ENCODE data around the gene CSK. TPM values are rescaled to one million over a fixed set of nuclear protein-coding genes. Genes with fewer than 3 reads are reported as not detected.

CSK gene
- total RNA-seq, 4 donors from 2014 or later, result 59.7 to 176 (median 73.4) TPM

DNA sequence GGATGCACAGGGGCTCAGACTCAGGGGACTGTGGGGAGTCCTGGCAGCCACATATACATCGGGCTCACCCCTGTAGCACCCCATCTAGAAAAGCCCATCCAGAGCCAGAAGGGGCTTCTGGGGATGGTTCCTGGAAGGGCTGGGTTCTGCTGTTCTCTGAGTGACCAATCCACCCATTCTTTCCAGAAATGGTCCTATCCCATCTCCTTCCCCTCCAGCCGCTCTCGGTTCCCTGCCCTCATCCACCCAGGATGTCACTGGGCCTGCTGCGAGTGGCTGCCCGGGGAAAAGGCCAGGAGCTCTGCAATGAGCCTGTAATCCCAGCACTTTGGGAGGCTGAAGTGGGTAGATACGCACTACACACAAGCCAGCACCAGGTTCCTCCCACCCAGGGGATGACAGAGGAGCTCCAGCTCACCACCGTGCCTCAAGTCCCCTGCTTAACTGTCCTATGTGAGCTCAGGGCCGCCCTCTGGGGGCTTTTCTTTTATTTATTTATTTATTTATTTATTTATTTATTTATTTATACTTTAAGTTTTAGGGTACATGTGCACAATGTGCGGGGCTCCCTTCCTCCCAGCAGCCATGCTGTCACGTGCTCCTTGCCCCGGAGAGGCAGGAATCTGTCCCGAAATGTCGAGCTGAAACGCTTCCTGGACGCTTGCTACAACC, 13.6 kb upstream of the CSK start:
- Histone ChIP-seq H3K4me1 (peaks cover 4 to 18% (median 8%) of the 10 kb centered on the region in 4 donors), H3K4me3 (no peak overlapping the region), H3K27me3 (peaks cover 5% of the 10 kb centered on the region), H3K36me3 (no peaks in the 10 kb centered on the region), H3K27ac (no peak overlapping the region), H3K9me3 (no peaks in the 10 kb centered on the region)
- intact Hi-C loops (cut with DNase I; ENCODE audit: low total_unique reads) (loop anchor here (2.0 kb wide), 1 partner anchor 131 kb away; no protein-coding TSS in a partner anchor), in situ Hi-C loops (cut with MboI; ENCODE audit: low pct_ligation_motif_present in 1 of 4, low pct_unique_long_range_greater_than_20kb in 1 of 4, low sequenced_read_pairs in 3 of 4) (loop anchor here in 3 of 4 donors (5.0 to 25.0 kb wide), 4 partner anchors 126 to 381 kb away; no protein-coding TSS in a partner anchor)
- no peak for DNase-seq
- 21 to 39% methylated on average over 7 to 15 of the region's 15 CpGs for WGBS, 2 donors (ENCODE audit: low coverage in 1 of 2)
- TF ChIP-seq POLR2A (IDR thresholded peaks at IDR 0.05) (no peak), EP300 (IDR thresholded peaks at IDR 0.05; ENCODE audit: low read depth) (no peak), POLR2AphosphoS5 (IDR thresholded peaks at IDR 0.05) (no peak)
- TF ChIP-seq, protein P1, sequence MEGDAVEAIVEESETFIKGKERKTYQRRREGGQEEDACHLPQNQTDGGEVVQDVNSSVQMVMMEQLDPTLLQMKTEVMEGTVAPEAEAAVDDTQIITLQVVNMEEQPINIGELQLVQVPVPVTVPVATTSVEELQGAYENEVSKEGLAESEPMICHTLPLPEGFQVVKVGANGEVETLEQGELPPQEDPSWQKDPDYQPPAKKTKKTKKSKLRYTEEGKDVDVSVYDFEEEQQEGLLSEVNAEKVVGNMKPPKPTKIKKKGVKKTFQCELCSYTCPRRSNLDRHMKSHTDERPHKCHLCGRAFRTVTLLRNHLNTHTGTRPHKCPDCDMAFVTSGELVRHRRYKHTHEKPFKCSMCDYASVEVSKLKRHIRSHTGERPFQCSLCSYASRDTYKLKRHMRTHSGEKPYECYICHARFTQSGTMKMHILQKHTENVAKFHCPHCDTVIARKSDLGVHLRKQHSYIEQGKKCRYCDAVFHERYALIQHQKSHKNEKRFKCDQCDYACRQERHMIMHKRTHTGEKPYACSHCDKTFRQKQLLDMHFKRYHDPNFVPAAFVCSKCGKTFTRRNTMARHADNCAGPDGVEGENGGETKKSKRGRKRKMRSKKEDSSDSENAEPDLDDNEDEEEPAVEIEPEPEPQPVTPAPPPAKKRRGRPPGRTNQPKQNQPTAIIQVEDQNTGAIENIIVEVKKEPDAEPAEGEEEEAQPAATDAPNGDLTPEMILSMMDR (IDR thresholded peaks at IDR 0.05), result no peak

GRCh38 chr15:74768771-74769342, 13.0 kb upstream of the CSK start:
- peak; percentile 66 for DNase-seq
- WGBS, 2 donors (ENCODE audit: low coverage in 1 of 2), result 0 to 5% methylated on average over 1 to 9 of the region's 9 CpGs
- peaks cover 5% of the 10 kb centered on the region for H3K27me3 ChIP-seq
- H3K36me3 ChIP-seq, result no peaks in the 10 kb centered on the region
- intact Hi-C loops (cut with DNase I; ENCODE audit: low total_unique reads) (loop anchor here (2.0 kb wide), 1 partner anchor 132 kb away; no protein-coding TSS in a partner anchor), in situ Hi-C loops (cut with MboI; ENCODE audit: low pct_ligation_motif_present in 1 of 4, low pct_unique_long_range_greater_than_20kb in 1 of 4, low sequenced_read_pairs in 3 of 4) (loop anchor here in 3 of 4 donors (5.0 to 25.0 kb wide), 4 partner anchors 127 to 382 kb away; no protein-coding TSS in a partner anchor)
- H3K4me1 ChIP-seq, result peaks cover 9 to 24% (median 13%) of the 10 kb centered on the region in 4 donors
- TF ChIP-seq, protein P1 (IDR thresholded peaks at IDR 0.05), result peak; percentile 86 to 92 (median 88)
- no peak for TF ChIP-seq POLR2AphosphoS5 (IDR thresholded peaks at IDR 0.05)
- H3K9me3 ChIP-seq, result no peaks in the 10 kb centered on the region
- H3K27ac ChIP-seq, result no peak overlapping the region
- no peak overlapping the region for H3K4me3 ChIP-seq

DNA sequence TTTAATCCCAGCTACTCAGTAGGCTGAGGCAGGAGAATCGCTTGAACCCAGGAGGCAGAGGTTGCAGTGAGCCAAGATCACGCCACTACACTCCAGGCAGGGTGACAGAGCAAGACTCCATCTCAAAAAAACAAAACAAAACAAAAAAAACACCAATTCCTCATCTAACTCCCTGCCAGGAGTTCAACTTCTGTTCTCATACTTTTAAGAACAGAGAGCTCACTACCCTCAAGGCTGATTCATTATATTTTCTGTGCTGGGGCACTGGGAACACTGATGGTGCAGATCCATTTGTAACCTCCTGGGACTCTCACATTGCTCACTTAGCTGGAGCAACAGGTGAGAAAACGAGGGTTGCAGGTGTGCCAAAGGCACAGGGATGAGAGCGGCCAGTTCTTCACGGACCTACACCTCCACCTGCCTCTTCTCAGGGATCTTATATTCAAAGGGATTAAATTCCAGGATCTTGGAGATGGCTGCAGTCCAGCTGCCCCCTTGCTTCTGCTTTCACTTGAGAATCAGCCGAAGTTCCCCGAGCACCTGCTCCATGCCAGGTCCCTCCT, 12.3 kb upstream of the CSK start:
- in situ Hi-C loops (cut with MboI; ENCODE audit: low pct_ligation_motif_present in 1 of 4, low pct_unique_long_range_greater_than_20kb in 1 of 4, low sequenced_read_pairs in 3 of 4), result loop anchor here (5.0 to 25.0 kb wide), 5 partner anchors 127 to 382 kb away; no protein-coding TSS in a partner anchor
- Histone ChIP-seq H3K27me3 (peaks cover 5% of the 10 kb centered on the region), H3K27ac (no peak overlapping the region)

More for the DNA sequence above, 12.3 kb upstream of the CSK start:
- peaks cover 12 to 31% (median 18%) of the 10 kb centered on the region in 4 donors for H3K4me1 ChIP-seq
- WGBS, 2 donors (ENCODE audit: low coverage in 1 of 2), result 58 to 62% methylated on average over 2 to 6 of the region's 7 CpGs
- intact Hi-C loops (cut with DNase I; ENCODE audit: low total_unique reads), result loop anchor here (2.0 to 5.0 kb wide), 3 partner anchors 31 to 183 kb away; no protein-coding TSS in a partner anchor
- no peaks in the 10 kb centered on the region for H3K9me3 ChIP-seq
- H3K36me3 ChIP-seq, result no peaks in the 10 kb centered on the region
- no peak for TF ChIP-seq POLR2A (IDR thresholded peaks at IDR 0.05)
- TF ChIP-seq POLR2AphosphoS5 (IDR thresholded peaks at IDR 0.05), result no peak
- no peak for TF ChIP-seq EP300 (IDR thresholded peaks at IDR 0.05; ENCODE audit: low read depth)
- TF ChIP-seq, protein P1 (IDR thresholded peaks at IDR 0.05), result no peak
- H3K4me3 ChIP-seq, result no peak overlapping the region
- DNase-seq, result no peak

Data from transverse colon (tissue), 4 donors.